Iris pigment epithelial cell (primary cell): ENCODE measurements around the gene CASQ1.

Source experiments
- DNase-seq: peaks from one replicate; pipeline ENCODE4 v3.0.0-alpha.2; 2011; ENCODE audit warnings: low read depth

CASQ1 gene

GRCh38 chr1:160227034-160227433 lies 36.7 kb downstream of the CASQ1 start:
- DNase-seq, result no peak

DNA sequence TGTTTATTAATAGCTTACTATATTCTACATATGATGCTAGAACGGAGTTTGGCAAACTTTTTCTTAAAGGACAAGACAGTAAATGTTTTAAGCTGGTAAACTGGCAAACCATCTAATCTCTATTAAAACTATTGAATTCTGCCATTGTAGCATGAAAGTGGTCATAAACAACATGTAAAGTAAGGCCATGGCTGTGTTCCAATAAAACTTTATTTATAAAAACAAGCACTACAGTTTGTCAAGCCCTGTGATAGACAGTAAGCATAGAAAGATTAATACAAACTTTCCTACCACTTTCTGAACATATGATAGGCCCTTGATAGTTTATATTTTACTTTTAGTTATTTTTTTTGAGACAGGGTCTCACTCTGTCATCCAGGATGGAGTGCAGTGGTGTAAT lies 37.2 kb downstream of the CASQ1 start:
- no peak for DNase-seq

GRCh38 chr1:160228431-160228830 lies 38.1 kb downstream of the CASQ1 start:
- no peak for DNase-seq

GRCh38 chr1:160232911-160233310 lies 42.5 kb downstream of the CASQ1 start:
- no peak for DNase-seq

DNA sequence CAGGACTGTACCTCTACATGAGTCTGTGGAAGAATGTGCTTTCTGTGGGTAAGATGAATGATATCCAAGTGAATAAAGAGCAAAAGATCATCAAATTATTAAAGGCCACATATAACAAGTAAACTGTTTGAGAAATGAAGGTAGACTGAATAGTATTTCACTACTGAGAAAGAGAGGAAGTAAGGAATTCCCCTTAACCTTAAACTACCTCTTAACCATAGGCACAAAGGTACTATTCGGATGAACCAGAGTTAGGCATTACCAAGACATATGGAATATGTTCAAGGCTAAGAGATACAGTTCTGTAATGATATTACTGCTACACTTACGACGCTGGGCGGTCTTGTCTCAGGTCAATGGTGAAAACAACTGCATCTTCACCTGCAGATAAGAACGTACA lies 46.4 kb downstream of the CASQ1 start:
- no peak for DNase-seq

GRCh38 chr1:160237558-160237957 lies 47.2 kb downstream of the CASQ1 start:
- no peak for DNase-seq

DNA sequence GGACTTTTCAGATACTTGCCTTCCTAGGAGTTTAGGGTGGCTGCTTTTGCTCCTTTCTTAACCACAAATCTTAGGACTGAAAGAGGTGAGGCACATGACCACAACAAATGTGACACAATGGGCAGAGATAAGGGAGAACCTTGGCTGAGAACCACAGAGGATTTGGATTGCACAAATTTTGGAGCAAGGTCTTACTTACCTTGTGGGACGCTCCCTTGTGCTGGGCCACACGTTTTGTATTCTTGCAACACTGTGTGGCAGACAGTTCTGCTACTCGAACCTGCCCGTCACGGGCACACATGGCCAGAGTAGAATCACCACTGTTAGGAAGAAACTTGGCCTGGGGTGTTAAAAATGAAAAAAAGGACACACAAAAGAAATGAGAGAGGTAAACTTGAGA lies 48.0 kb downstream of the CASQ1 start:
- no peak for DNase-seq

GRCh38 chr1:160239582-160240299 lies 49.4 kb downstream of the CASQ1 start:
- DNase-seq, result no peak

- no peak for DNase-seq
These were observed 53.4 kb downstream of the CASQ1 start for GRCh38 chr1:160243767-160244166.

DNA sequence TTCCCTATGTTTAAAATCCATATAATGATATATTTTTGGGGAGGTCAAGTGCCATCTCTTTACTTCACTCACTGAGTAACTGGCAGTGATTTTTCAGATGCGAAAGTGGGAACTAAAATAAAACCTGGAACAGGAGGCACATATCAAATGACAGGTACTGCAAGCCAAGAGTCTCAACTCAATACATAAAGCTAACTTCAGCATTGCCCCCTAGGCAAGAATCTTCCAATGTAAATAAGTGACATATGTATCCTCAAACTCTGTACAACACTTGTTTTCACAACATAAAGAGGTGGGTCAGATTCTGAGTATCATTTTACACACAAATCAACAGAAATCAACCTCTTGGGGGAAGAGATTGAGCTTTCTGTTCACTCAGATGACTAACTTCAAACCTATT lies 53.8 kb downstream of the CASQ1 start:
- DNase-seq, result peak; percentile 7

- no peak for DNase-seq
These were observed 55.1 kb downstream of the CASQ1 start for GRCh38 chr1:160245434-160245833.

GRCh38 chr1:160247053-160247452 lies 56.7 kb downstream of the CASQ1 start:
- no peak for DNase-seq

DNA sequence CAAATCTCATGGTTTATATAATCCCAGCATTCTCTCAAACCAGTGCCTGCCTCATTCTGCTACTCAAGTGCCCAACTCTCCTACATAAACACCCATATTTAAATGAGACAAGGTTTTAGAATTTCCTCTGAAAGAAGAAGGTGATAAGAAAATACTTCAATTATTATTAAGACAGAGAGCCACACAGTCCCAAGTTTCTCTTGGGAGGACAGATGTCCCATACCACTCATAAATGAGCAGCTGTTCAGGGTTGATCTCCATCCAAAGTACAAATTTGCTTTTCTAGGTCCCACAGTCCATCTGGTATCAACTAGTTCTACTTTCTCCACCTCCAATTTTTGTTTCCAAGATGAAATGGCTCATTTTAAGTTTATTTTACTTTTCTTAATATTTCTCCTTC lies 60.6 kb downstream of the CASQ1 start:
- DNase-seq, result no peak
